C4-2B (cell line): ENCODE measurements around the gene SHCBP1L.
"Not testable (repeated sequence)": the region's sequence is repeated elsewhere in the genome, so short reads cannot be mapped to it uniquely, and the experiment has no call there.

Source experiments
- H3K27ac ChIP-seq: fragments of 450-650 bp; 2 replicates; pipeline ENCODE4 v1.5.1; 2017
- ZFX ChIP-seq: fragments of 450-650 bp; IDR thresholded peaks from 2 replicates; pipeline ENCODE4 v1.6.1; 2017
- TF ChIP-seq, protein P1 (sequence below): fragments of 450-650 bp; conservative IDR thresholded peaks from 2 replicates; pipeline ENCODE4 v1.5.1; 2017; ENCODE audit warnings: mild to moderate bottlenecking

The SHCBP1L gene

DNA sequence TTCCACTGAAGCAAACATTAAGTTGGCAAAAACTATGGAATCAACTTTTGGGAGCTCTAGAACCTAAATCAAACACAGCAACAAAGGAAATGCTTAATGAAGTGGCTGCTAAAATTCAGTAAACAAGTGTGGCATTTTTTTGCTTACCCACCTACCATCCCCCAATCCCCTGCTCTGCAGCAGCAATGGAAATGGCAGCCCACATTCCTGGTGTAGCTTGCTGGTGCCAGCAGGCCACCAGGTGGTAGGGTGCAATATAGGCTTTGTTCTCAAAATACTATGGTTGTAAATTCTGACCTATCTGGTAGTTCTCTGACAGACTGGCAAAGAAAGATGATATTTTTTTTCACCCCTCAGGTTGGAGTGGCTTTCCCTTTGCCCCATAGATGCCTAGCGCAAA lies 42.8 kb downstream of the SHCBP1L start:
- H3K27ac ChIP-seq: no peak overlapping the region
- no peak for TF ChIP-seq ZFX
- TF ChIP-seq, protein P1, sequence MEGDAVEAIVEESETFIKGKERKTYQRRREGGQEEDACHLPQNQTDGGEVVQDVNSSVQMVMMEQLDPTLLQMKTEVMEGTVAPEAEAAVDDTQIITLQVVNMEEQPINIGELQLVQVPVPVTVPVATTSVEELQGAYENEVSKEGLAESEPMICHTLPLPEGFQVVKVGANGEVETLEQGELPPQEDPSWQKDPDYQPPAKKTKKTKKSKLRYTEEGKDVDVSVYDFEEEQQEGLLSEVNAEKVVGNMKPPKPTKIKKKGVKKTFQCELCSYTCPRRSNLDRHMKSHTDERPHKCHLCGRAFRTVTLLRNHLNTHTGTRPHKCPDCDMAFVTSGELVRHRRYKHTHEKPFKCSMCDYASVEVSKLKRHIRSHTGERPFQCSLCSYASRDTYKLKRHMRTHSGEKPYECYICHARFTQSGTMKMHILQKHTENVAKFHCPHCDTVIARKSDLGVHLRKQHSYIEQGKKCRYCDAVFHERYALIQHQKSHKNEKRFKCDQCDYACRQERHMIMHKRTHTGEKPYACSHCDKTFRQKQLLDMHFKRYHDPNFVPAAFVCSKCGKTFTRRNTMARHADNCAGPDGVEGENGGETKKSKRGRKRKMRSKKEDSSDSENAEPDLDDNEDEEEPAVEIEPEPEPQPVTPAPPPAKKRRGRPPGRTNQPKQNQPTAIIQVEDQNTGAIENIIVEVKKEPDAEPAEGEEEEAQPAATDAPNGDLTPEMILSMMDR: no peak

GRCh38 chr1:182909578-182909977 lies 43.4 kb downstream of the SHCBP1L start:
- TF ChIP-seq, protein P1: no peak
- TF ChIP-seq ZFX: no peak
- H3K27ac ChIP-seq: no peak overlapping the region

DNA sequence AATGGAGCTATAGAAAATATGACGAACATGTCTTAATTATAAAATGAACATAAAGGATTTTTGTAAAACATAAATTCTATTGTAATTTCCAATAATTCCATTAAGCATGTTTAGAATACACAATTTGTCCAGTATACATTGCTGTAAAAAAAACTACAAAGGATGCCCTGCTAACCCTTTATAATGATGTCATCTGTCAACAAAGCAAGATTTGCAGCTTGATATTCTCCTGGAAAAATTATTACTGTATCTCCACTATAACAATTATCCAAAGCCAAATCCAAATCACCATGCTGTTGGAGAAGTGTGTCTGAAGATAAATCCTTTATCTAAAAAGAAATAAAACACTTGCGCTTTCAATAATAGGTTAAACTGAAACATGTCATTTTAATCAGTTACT lies 47.6 kb downstream of the SHCBP1L start:
- no peak overlapping the region for H3K27ac ChIP-seq
- no peak for TF ChIP-seq ZFX
- TF ChIP-seq, protein P1: no peak

- not testable (repeated sequence) for H3K27ac ChIP-seq
These were observed 51.0 kb downstream of the SHCBP1L start for GRCh38 chr1:182901946-182902345.

GRCh38 chr1:182897696-182898095 lies 55.3 kb downstream of the SHCBP1L start:
- no peak overlapping the region for H3K27ac ChIP-seq
- TF ChIP-seq, protein P1: no peak
- TF ChIP-seq ZFX: no peak

GRCh38 chr1:182890927-182891610 lies 61.9 kb downstream of the SHCBP1L start:
- H3K27ac ChIP-seq: peak overlapping the region; percentile 13; the same call in 1 of the 2 replicates
- TF ChIP-seq, protein P1: no peak
- TF ChIP-seq ZFX: no peak

DNA sequence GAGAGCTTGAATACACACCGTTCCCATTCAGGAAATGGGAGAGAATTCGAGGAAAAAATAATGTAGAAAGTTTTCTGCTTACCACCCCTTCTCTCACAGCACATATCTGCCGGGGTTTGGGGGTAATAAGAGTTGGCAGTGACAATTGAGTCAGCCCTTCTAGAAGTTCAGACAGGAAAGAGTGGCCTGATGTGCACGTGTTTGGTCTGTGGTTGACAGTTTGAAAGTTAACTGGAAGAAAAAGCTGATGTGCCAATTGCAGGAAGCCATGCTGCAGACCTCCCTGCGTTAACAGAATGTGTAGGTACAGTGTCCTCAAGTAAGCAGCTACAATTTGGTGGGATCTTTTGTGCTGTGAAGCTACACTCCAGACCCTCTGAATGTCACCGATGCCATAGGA lies 63.0 kb downstream of the SHCBP1L start:
- TF ChIP-seq, protein P1: no peak
- TF ChIP-seq ZFX: no peak

More for the DNA sequence above, 63.0 kb downstream of the SHCBP1L start:
- no peak overlapping the region for H3K27ac ChIP-seq
